OCI-LY1 (cell line): Measurements from ENCODE around the gene GALNT18.

Source experiments
- H2AFZ ChIP-seq: fragments of 200-600 bp; sonication (generic), shearing (Covaris generic); 2 replicates; pipeline ENCODE4 v1.6.0; 2014; ENCODE audit warnings: antibody characterized with exemption, mild to moderate bottlenecking, low read length
- H3F3A ChIP-seq: fragments of 200-600 bp; sonication (generic), shearing (Covaris generic); 2 replicates; pipeline ENCODE4 v1.6.0; 2014; ENCODE audit warnings: mild to moderate bottlenecking, antibody characterized with exemption, low read length, moderate library complexity; ENCODE audit not compliant: insufficient read depth
- H3K27ac ChIP-seq: fragments of 200-600 bp; sonication (generic); 2 replicates; pipeline ENCODE4 v1.5.1; 2014; ENCODE audit warnings: low read length, mixed run types, mild to moderate bottlenecking, low read depth; ENCODE audit not compliant: poor library complexity, severe bottlenecking
- H3K27me3 ChIP-seq: fragments of 200-600 bp; sonication (generic); 2 replicates; pipeline ENCODE4 v1.6.0; 2014; ENCODE audit warnings: antibody characterized with exemption, mild to moderate bottlenecking, low read length, moderate library complexity; ENCODE audit not compliant: insufficient read depth
- H3K36me3 ChIP-seq: fragments of 200-600 bp; sonication (generic); 2 replicates; pipeline ENCODE4 v1.6.1; 2014; ENCODE audit warnings: mild to moderate bottlenecking, antibody characterized with exemption, low read length, moderate library complexity, mixed read lengths; ENCODE audit not compliant: insufficient read depth
- H3K4me1 ChIP-seq: fragments of 200-600 bp; sonication (generic); 2 replicates; pipeline ENCODE4 v1.5.1; 2014; ENCODE audit warnings: mild to moderate bottlenecking, low read length, moderate library complexity; ENCODE audit not compliant: insufficient read depth, severe bottlenecking
- H3K4me2 ChIP-seq: fragments of 200-600 bp; sonication (generic), shearing (Covaris generic); 2 replicates; pipeline ENCODE4 v1.6.1; 2014; ENCODE audit warnings: low read length
- H3K4me3 ChIP-seq: fragments of 200-600 bp; sonication (generic); 2 replicates; pipeline ENCODE4 v1.5.1; 2014; ENCODE audit warnings: low read length, low read depth, mild to moderate bottlenecking, mixed read lengths; ENCODE audit not compliant: poor library complexity, severe bottlenecking
- H3K79me2 ChIP-seq: fragments of 200-600 bp; shearing (Covaris generic); 2 replicates; pipeline ENCODE4 v1.6.1; 2016; ENCODE audit warnings: mixed run types, low read length, mixed read lengths; ENCODE audit not compliant: insufficient read depth
- H3K9ac ChIP-seq: fragments of 200-600 bp; sonication (generic), shearing (Covaris generic); 2 replicates; pipeline ENCODE4 v1.6.1; 2014; ENCODE audit warnings: mild to moderate bottlenecking, low read length, mixed read lengths
- H3K9me2 ChIP-seq: fragments of 200-600 bp; sonication (generic), shearing (Covaris generic); 2 replicates; pipeline ENCODE4 v1.6.1; 2014; ENCODE audit warnings: low read depth, mild to moderate bottlenecking, low read length, mixed read lengths
- H3K9me3 ChIP-seq: fragments of 200-600 bp; shearing (Covaris generic); 2 replicates; pipeline ENCODE4 v1.6.1; 2014; ENCODE audit warnings: low read length, mixed read lengths
- H4K20me1 ChIP-seq: fragments of 200-600 bp; sonication (generic), shearing (Covaris generic); 2 replicates; pipeline ENCODE4 v1.6.0; 2016; ENCODE audit warnings: mild to moderate bottlenecking, low read length; ENCODE audit not compliant: insufficient read depth
- EZH2 ChIP-seq: fragments of 200-600 bp; sonication (generic), shearing (Covaris generic); IDR thresholded peaks from 2 replicates; pipeline ENCODE4 v1.8.0; 2017; ENCODE audit warnings: borderline replicate concordance, mixed run types, mild to moderate bottlenecking, antibody characterized with exemption, low read length, moderate library complexity, mixed read lengths
- TF ChIP-seq, protein P1 (sequence below): fragments of 200-600 bp; sonication (generic), shearing (Covaris generic); IDR thresholded peaks from 2 replicates; pipeline ENCODE4 v1.5.1; 2017; ENCODE audit warnings: mild to moderate bottlenecking, antibody characterized with exemption, low read length, moderate library complexity, mixed read lengths

The GALNT18 gene

GRCh38 chr11:11513422-11513821 is 108.4 kb downstream of the GALNT18 start:
- Histone ChIP-seq H3K27me3 (0 out of 2 replicates have a peak, but pooled peaks cover 3% of the 10 kb centered on the region), H3F3A (no peaks in the 10 kb centered on the region), H3K79me2 (no peaks in the 10 kb centered on the region), H3K9me2 (no peaks in the 10 kb centered on the region), H3K4me3 (no peak overlapping the region), H3K36me3 (no peaks in the 10 kb centered on the region), H3K27ac (no peak overlapping the region), H3K4me2 (no peak overlapping the region), H3K9me3 (no peaks in the 10 kb centered on the region), H4K20me1 (no peaks in the 10 kb centered on the region), H2AFZ (no peak overlapping the region), H3K9ac (no peak overlapping the region), H3K4me1 (no peaks in the 10 kb centered on the region)
- TF ChIP-seq, protein P1, sequence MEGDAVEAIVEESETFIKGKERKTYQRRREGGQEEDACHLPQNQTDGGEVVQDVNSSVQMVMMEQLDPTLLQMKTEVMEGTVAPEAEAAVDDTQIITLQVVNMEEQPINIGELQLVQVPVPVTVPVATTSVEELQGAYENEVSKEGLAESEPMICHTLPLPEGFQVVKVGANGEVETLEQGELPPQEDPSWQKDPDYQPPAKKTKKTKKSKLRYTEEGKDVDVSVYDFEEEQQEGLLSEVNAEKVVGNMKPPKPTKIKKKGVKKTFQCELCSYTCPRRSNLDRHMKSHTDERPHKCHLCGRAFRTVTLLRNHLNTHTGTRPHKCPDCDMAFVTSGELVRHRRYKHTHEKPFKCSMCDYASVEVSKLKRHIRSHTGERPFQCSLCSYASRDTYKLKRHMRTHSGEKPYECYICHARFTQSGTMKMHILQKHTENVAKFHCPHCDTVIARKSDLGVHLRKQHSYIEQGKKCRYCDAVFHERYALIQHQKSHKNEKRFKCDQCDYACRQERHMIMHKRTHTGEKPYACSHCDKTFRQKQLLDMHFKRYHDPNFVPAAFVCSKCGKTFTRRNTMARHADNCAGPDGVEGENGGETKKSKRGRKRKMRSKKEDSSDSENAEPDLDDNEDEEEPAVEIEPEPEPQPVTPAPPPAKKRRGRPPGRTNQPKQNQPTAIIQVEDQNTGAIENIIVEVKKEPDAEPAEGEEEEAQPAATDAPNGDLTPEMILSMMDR: no peak
- TF ChIP-seq EZH2: no peak

DNA sequence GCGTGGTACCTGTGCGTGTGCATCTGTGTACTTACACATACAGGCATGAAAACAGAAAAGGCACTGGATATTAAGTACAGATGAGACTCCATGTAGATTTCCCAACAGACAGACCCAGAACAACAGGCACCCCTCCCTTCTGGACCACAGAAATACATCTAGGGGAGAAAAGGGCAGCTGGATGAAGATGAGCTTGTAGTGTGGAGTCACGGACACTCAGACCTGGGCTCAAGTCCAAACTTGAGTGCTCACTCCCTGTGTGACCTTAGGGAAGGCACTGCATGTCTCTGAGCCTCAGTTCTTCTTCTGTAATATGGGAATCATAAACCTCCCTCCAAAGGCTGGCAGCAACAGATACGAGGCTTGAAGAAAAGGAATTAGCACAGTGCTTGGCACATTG is 108.9 kb downstream of the GALNT18 start:
- Histone ChIP-seq H3K9ac (no peak overlapping the region), H3K4me1 (no peaks in the 10 kb centered on the region), H4K20me1 (no peaks in the 10 kb centered on the region), H3K27ac (no peak overlapping the region), H3K36me3 (no peaks in the 10 kb centered on the region), H2AFZ (no peak overlapping the region), H3K79me2 (no peaks in the 10 kb centered on the region), H3K4me2 (no peak overlapping the region), H3F3A (no peaks in the 10 kb centered on the region), H3K4me3 (no peak overlapping the region), H3K27me3 (0 out of 2 replicates have a peak, but pooled peaks cover 3% of the 10 kb centered on the region), H3K9me3 (no peaks in the 10 kb centered on the region), H3K9me2 (no peaks in the 10 kb centered on the region)
- TF ChIP-seq, protein P1: no peak
- no peak for TF ChIP-seq EZH2

DNA sequence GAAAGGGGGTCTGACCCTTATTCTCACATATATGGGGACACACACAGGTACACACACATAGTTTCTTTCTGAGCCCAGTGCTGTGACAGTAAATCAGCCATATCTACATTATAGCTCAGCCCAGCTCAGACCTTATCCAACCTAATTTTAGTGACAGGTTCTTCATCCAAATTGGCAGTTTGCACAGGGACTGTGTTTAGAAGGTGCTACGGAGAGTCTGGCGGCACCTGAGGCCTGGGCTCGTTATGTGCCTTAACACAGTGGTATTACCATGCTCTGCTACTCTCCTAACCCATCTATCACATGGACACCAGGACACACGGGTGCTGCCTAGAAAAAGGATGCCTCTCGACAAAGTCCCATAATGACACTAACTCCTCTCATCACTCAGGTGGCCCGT is 109.3 kb downstream of the GALNT18 start:
- Histone ChIP-seq H3K9me2 (no peaks in the 10 kb centered on the region), H3K36me3 (no peaks in the 10 kb centered on the region), H2AFZ (no peak overlapping the region), H3K27ac (no peak overlapping the region), H3K4me2 (no peak overlapping the region), H3K9me3 (no peaks in the 10 kb centered on the region), H3K4me1 (no peaks in the 10 kb centered on the region), H3K4me3 (no peak overlapping the region), H4K20me1 (no peaks in the 10 kb centered on the region), H3K9ac (no peak overlapping the region), H3K79me2 (no peaks in the 10 kb centered on the region), H3F3A (no peaks in the 10 kb centered on the region), H3K27me3 (0 out of 2 replicates have a peak, but pooled peaks cover 3% of the 10 kb centered on the region)
- TF ChIP-seq EZH2: no peak
- TF ChIP-seq, protein P1: no peak
